Urothelium cell line (cell line): ENCODE data around the gene CALU.

Source experiments
- DNase-seq: peaks from one replicate; pipeline ENCODE4 v3.0.0; 2011; ENCODE audit warnings: low spot score, mixed read lengths
- FAIRE-seq: peaks from 2 replicates; lab custom pipeline; 2011; peaks lifted over from hg19 to GRCh38; lab: Jason Lieb, UNC

CALU gene

DNA sequence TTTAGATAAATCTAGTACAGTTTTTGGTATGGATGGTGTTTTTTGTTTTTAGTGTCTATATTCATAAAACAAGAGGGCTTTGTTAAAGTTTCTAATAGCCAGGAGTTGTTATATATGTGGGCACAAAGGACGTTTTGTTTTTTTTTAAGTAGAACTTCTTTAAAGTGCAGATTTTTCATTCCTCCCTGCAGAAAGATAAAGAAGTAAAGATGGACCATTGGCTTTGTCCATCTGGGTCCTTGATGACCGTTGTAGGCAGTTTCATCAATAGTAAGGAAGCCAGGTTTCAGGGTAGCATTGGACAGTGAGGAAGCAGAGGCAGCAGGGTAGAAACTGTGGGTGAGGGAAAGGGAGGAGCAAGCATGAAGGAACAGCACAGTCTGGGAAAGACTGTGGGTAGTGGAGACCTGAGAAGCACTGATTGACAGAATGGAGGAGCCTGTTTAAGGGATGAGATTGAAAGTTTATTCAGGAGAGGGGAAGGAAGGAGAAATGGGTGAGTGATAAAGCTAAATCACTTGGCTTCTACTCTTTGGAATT lies 5.3 kb downstream of the CALU start:
- no peak for FAIRE-seq

GRCh38 chr7:128745706-128746105 lies 6.5 kb downstream of the CALU start:
- no peak for DNase-seq
- FAIRE-seq, result no peak

More for the DNA sequence above, 5.3 kb downstream of the CALU start:
- DNase-seq, result no peak

DNA sequence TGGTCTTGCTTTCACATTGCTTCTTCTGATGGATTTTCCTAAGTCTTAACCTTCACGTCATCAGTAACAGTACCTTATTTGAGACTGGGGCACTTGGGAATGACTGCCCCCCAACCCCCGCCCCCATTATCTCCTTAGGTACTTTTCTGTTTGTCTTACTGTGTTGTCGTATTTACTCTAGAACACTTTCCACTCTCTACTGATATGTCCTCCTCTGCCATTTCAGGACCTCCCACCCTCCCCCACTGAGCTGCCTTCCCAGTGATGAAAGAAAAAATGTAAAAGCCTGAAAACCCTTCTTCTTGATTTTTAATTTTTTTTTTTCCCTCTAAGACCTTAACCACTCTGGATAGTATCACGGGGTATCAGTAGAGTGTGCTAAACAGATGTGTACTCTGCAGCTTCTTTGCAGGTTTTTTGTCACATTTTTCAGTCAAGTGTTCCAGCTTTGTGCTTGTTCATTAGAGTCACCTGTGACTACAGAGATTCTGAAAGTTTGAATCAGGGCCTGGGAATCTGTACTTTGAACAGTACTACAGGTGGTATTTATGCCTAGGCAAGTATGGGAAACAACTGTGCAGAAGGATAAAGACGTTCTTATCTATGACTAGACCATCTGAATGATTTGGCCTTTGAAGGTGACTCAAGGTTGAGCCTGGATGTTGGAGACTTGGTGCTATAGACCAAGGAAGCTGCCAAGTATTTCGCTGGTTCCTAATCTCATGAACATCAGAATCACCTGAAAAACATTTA lies 8.3 kb downstream of the CALU start:
- FAIRE-seq (no peak), DNase-seq (no peak)

- DNase-seq (no peak), FAIRE-seq (no peak)
These were observed 13.1 kb downstream of the CALU start for GRCh38 chr7:128752251-128752650.

DNA sequence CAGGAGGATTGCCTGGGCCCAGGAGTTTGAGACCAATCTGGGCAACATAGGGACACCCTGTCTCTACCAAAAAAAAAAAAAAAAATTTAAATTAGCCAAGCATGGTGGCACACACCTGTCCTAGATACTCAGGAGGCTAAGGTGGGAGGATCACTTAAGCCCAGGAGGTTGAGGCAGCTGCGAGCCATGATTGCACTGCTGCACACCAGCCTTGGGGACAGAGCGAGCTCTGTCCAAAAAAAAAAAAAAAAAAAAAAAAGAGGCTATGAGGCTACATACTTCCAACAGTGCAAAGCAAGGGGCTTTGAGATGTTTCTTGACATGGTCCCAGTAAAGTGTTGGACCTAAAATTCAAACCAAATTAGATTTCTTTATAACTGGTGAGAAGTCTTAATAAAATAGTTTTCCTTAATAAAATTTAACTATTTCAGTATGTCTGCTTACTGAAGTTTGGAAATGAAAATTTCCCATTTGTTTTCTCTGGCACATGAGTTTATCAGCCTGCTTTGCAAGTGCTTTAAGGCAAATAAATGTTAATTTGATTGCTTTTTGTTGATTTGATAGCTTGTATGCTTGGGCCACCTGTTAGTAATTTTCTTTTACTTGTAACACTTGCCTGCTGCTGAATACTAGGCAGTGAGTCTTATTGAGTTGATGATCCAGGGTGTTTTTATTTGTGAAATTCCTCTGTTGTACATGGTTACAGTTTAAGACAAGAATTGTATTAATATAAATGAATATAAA lies 16.1 kb downstream of the CALU start:
- no peak for DNase-seq
- no peak for FAIRE-seq

GRCh38 chr7:128755819-128756476 lies 16.8 kb downstream of the CALU start:
- no peak for DNase-seq
- no peak for FAIRE-seq

DNA sequence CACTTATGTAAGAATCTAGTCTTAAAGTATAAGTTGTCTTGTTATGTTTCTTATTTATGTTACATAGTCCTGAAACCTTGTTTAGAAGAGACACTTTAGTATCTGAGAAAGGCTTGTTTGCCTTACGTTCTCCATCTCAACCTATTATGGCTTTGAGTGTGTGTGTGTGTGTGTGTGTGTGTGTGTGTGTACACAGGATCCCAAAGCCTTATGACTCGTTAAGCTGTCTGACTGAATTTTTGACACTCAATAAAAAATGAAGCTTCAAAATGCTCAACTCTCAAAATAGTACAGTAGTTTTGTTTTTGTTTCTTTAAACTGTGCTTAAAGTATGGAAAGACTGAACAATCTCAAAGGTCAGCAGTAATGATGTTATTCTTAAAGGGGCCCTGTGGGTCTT lies 18.0 kb downstream of the CALU start:
- no peak for DNase-seq

GRCh38 chr7:128758553-128758952 lies 19.4 kb downstream of the CALU start:
- no peak for FAIRE-seq
- no peak for DNase-seq

More for the DNA sequence above, 18.0 kb downstream of the CALU start:
- no peak for FAIRE-seq

DNA sequence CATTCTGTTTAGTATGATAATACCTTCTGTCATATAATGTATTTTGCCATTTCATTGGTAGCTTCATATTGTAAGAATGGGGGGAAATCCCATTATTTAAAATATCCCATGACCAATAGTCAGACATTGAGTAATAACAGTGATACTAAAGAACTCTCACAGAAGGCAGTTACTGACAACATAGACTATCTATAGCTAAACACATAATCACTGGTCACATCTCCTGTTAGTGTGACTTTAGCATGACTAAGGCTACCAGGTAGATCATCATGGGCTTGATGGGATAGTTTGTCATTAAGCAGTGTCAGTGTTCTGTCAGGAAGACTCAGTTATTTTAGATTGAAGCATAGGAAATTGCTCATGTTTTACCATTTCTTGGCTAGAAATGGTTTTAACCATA lies 20.1 kb downstream of the CALU start:
- no peak for FAIRE-seq
- no peak for DNase-seq

GRCh38 chr7:128763541-128763940 lies 24.4 kb downstream of the CALU start:
- FAIRE-seq (no peak), DNase-seq (no peak)

DNA sequence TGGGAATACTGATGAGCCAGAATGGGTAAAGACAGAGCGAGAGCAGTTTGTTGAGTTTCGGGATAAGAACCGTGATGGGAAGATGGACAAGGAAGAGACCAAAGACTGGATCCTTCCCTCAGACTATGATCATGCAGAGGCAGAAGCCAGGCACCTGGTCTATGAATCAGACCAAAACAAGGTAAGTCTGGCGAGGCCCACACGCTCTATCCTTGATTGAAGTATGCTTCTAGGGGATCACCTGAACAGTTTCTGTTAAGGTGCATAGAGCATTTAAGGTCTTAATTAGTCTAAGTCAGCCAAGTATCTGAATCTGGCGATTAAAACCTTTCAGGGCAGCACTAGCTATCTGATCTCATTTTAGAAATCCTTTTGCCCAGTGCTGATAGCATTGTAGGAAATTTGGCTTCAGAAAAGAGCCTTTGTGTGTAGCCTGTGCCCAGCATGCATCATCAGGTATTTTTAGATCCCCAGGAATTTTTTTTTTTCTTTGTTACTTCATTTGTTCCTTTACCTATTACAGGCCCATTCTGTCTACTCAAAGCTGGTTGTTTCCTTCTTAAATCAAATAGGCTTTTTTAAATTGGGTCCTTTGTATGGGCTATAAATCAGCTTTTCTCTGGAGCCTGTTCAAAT lies 28.4 kb downstream of the CALU start:
- no peak for DNase-seq
- no peak for FAIRE-seq

DNA sequence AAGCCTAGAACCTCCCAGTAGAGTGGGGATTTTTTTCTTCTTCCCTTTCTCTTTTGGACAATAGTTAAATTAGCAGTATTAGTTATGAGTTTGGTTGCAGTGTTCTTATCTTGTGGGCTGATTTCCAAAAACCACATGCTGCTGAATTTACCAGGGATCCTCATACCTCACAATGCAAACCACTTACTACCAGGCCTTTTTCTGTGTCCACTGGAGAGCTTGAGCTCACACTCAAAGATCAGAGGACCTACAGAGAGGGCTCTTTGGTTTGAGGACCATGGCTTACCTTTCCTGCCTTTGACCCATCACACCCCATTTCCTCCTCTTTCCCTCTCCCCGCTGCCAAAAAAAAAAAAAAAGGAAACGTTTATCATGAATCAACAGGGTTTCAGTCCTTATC lies 31.1 kb downstream of the CALU start:
- FAIRE-seq (no peak), DNase-seq (no peak)

DNA sequence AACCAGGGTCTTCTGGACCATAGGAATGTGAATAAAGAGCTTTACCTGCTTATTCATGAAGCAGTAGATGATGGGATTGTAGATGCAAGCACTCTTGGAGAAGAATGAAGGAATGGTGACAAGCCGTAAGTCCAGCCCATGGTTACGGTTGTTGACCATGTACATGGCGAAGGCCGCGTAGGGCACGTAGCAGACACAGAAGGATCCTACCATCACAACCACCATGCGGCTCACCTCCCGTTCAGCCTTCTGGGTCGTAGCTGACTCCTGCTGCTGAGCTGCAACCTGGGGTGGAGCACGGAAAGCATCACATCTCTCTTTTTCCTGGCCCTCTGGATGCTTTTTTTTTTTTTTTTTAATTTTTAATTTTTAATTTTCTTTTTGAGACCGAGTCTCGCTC lies 34.4 kb downstream of the CALU start:
- no peak for DNase-seq

GRCh38 chr7:128774029-128774689 lies 35.0 kb downstream of the CALU start:
- DNase-seq (no peak), FAIRE-seq (no peak)

More for the DNA sequence above, 34.4 kb downstream of the CALU start:
- FAIRE-seq, result no peak

DNA sequence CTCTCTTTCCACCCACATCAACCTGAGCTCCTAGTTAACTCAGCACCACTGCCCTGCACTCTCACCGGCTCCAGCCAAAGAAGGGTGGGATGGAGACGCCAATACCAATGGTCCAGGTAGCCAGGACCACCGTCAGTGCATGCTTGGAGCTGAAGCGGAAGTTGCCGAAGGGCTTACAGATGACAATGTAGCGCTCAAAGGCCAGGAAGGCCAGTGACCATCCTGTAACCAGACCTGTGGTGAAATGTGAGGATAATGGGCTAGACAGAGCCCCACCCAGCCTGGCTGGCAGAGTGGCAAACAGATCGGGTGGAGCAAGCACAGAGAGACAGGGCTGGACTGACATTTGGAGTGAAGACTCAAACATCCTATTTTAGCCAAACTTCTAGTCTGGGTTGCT lies 35.8 kb downstream of the CALU start:
- FAIRE-seq (no peak), DNase-seq (no peak)

DNA sequence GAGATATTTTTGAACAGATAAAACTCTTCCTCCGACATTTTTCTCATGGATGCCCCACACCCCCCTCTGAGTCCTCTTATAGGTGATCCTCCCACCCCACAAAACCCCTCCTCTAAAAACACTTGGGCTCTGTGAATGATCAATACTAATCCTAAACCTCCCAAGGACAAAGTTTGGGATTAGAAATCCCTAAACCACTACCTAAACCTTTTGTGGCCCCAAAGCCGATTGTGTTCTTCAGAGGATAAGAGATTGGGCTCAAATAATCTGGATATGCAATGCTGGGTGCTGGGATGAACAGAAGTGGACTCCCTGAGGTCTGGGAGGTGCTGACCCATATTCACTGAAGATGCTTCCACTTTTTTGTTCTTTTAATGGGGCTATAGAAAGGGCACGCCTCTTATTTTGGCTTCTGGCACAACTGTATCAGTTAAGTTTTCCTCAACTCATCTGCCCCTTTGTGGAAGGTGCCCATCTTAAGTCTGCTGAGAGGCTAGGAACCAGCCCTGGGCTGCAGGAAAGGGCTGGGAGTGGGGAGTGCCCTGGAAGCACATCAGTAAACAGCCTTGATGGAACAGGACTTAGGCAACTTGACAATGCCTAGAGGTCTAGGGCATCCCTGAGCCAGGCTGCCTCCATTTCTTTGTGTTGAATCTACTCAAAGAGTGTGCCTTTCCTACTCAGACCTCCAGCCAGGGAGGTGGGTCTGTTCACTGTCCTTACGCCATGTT lies 36.8 kb downstream of the CALU start, which contains the start of gene OPN1SW:
TSS of gene OPN1SW (minus strand) at position 51 of the 731 bp plus-strand sequence. CDS start at position 38, 13 bp downstream.
- DNase-seq (no peak), FAIRE-seq (no peak)

GRCh38 chr7:128777156-128778123 lies 38.3 kb downstream of the CALU start:
- FAIRE-seq (no peak), DNase-seq (no peak)

- FAIRE-seq, result no peak
These were observed 39.8 kb downstream of the CALU start for GRCh38 chr7:128778946-128779345.

DNA sequence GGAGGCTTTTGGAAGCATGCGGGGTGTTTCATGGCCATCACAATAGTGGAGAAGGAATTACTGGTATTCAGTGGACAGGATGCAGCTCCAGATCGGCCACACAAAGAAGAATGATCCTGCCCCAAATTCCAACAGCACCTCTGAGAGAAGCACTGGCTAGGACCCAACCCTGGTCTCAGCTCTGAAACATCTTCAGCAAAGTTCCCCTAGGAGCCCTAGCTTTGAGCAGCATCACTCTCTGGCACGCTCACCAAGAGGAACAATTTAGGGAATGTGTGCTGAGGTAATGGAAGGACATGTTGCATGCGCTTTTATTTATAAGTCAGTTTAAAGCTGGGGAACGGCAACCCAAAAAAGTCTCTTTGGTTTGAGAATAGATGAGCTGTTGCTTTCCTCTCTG lies 42.0 kb downstream of the CALU start:
- DNase-seq (no peak), FAIRE-seq (no peak)

More at GRCh38 chr7:128778946-128779345, 39.8 kb downstream of the CALU start:
- DNase-seq, result no peak
